Kidney (tissue), 14 donors: Measurements from ENCODE around the gene CALHM4. TPM values are rescaled to one million over a fixed set of nuclear protein-coding genes. Genes with fewer than 3 reads are reported as not detected.
A peak's percentile ranks its signal among the peaks of the same experiment; 100 is the strongest.
"Not testable (repeated sequence)": the region's sequence is repeated elsewhere in the genome, so short reads cannot be mapped to it uniquely, and the experiment has no call there.

ENCODE experiments used
- DNase-seq, 5 donors: peaks; one replicate each; pipeline ENCODE4 v3.0.0-alpha.2; 2013 to 2020
- FAIRE-seq: peaks from 2 replicates; lab custom pipeline; 2012; peaks lifted over from hg19 to GRCh38; lab: Jason Lieb, UNC
- H3K27ac ChIP-seq, 2 donors: one replicate each; pipeline ENCODE4 v1.7.0; 2013; ENCODE audit warnings: low read depth in 2 of 2, low read length in 2 of 2, inconsistent platforms in 1 of 2
- H3K27me3 ChIP-seq: one replicate; pipeline ENCODE4 v1.7.1; 2013; ENCODE audit warnings: low read length, inconsistent platforms; ENCODE audit not compliant: control insufficient read depth, insufficient read depth
- H3K36me3 ChIP-seq, 3 donors: one replicate each; pipeline versions ENCODE4 v1.7.0 to v1.7.1; 2013; ENCODE audit warnings: low read length in 3 of 3, control low read depth in 1 of 3, inconsistent platforms in 1 of 3; ENCODE audit not compliant: insufficient read depth in 3 of 3, control insufficient read depth in 2 of 3
- H3K4me1 ChIP-seq, 3 donors: one replicate each; pipeline versions ENCODE4 v1.7.0 to v1.7.1; 2013; ENCODE audit warnings: low read length in 3 of 3, inconsistent platforms in 1 of 3, low read depth in 1 of 3; ENCODE audit not compliant: control insufficient read depth in 2 of 3, insufficient read depth in 2 of 3
- H3K4me3 ChIP-seq, 3 donors: one replicate each; pipeline versions ENCODE4 v1.7.0 to v1.8.1; 2013; ENCODE audit warnings: low read length in 3 of 3, control low read depth in 1 of 3, inconsistent platforms in 1 of 3
- H3K9ac ChIP-seq, 3 donors: one replicate each; pipeline versions ENCODE4 v1.7.0 to v1.7.1; 2013; ENCODE audit warnings: low read length in 3 of 3, control low read depth in 1 of 3, inconsistent platforms in 1 of 3
- H3K9me3 ChIP-seq, 3 donors: one replicate each; pipeline versions ENCODE4 v1.7.0 to v1.7.1; 2013; ENCODE audit warnings: low read length in 3 of 3, control low read depth in 1 of 3, inconsistent platforms in 1 of 3; ENCODE audit not compliant: control insufficient read depth in 2 of 3, insufficient read depth in 1 of 3
- intact Hi-C: fragments of 100-400 bp; cut with DNase I; formaldehyde crosslinking; loops from one replicate; pipeline ENCODE4 v1.11.1; 2022
- polyA plus RNA-seq: library from polyadenylated mRNA; stranded (reverse); fragments of 350-450 nt; fragmentation: Illumina TruSeq; extraction: RNeasy Lipid Tissue Mini Kit (QIAGEN cat#74804); gene quantifications from one replicate; pipeline ENCODE4 v1.2.3, GENCODE V29; 2014; ENCODE audit warnings: low read depth, low replicate concordance; ENCODE audit not compliant: insufficient read depth
- total RNA-seq: library from RNA; stranded (reverse); fragmentation: NEBNext Ultra II Directional; extraction: Animal tissue kit (Norgen Biotek cat#: 25700); gene quantifications from one replicate; pipeline ENCODE4 v1.2.1, GENCODE V29; 2021
- TF ChIP-seq, protein P1 (sequence below): IDR thresholded peaks from 3 replicates; pipeline ENCODE4 v1.5.1; 2012; ENCODE audit warnings: mild to moderate bottlenecking, moderate library complexity, borderline replicate concordance; ENCODE audit not compliant: insufficient read depth; ENCODE audit errors: extremely low read depth
- donor health status: control.
- donor health status: control.
- donor health status: control.
- donor health status: control.
- donor health status: control.
- donor health status: DM: yes; HTN: yes; CAD: no.
- donor health status: Normal renal cell carcinoma (clear cell type).

CALHM4 gene
- total and polyA plus RNA-seq, 2 donors from 2014 or later, result 0.60 TPM; not detected in 1

- Histone ChIP-seq H3K4me3 (no peak overlapping the region), H3K36me3 (peaks cover 0 to 19% (median 5%) of the 10 kb centered on the region in 3 donors), H3K9me3 (no peaks in the 10 kb centered on the region), H3K27ac (no peak overlapping the region), H3K27me3 (no peaks in the 10 kb centered on the region), H3K4me1 (no peaks in the 10 kb centered on the region), H3K9ac (no peak overlapping the region)
- DNase-seq (peak in 3 of 5 donors; percentile 18 to 68 (median 47)), FAIRE-seq (no peak)
- TF ChIP-seq, protein P1, sequence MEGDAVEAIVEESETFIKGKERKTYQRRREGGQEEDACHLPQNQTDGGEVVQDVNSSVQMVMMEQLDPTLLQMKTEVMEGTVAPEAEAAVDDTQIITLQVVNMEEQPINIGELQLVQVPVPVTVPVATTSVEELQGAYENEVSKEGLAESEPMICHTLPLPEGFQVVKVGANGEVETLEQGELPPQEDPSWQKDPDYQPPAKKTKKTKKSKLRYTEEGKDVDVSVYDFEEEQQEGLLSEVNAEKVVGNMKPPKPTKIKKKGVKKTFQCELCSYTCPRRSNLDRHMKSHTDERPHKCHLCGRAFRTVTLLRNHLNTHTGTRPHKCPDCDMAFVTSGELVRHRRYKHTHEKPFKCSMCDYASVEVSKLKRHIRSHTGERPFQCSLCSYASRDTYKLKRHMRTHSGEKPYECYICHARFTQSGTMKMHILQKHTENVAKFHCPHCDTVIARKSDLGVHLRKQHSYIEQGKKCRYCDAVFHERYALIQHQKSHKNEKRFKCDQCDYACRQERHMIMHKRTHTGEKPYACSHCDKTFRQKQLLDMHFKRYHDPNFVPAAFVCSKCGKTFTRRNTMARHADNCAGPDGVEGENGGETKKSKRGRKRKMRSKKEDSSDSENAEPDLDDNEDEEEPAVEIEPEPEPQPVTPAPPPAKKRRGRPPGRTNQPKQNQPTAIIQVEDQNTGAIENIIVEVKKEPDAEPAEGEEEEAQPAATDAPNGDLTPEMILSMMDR, result no peak
- intact Hi-C loops, result no loop called here
Measured at GRCh38 chr6:116596815-116597214, 43.3 kb downstream of the CALHM4 start.

DNA sequence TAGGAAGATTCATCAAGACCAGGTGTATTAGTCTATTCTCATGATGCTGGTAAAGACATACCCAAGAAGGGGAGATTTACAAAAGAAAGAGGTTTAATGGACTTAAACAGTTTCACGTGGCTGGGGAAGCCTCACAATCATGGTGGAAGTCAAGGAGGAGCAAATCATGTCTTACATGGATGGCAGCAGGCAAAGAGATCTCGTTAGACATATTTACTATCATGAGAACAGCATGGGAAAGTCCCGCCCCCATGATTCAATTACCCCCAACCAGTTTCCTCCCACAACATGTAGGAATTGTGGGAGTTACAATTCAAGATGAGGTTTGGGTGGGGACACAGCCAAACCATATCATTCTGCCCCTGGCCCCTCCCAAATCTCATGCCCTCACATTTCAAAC, 50.4 kb downstream of the CALHM4 start:
- H3K4me1 ChIP-seq, DNase-seq, H3K4me3 ChIP-seq, H3K9me3 ChIP-seq, H3K27ac ChIP-seq, H3K27me3 ChIP-seq, H3K9ac ChIP-seq, intact Hi-C loops, H3K36me3 ChIP-seq, FAIRE-seq: not testable (repeated sequence)

DNA sequence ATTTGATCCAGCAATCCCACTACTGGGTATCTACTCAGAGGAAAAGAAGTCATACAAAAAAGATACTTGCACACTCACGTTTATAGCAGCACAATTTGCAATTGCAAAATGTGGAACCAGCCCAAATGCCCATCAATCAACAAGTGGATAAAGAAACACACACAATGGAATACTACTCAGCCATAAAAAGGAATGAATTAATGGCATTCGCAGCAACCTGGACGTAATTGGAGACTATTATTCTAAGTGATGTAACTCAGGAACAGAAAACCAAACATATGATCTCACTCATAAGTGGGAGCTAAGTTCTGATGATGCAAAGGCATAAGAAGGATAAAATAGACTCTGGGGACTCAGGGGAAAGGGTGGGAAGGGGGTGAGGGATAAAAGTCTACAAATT, 51.3 kb downstream of the CALHM4 start:
- H3K27me3 ChIP-seq, H3K27ac ChIP-seq, H3K9me3 ChIP-seq, intact Hi-C loops, DNase-seq, H3K9ac ChIP-seq, H3K4me1 ChIP-seq, H3K4me3 ChIP-seq, H3K36me3 ChIP-seq, FAIRE-seq: not testable (repeated sequence)

- TF ChIP-seq, protein P1, result no peak
- no peak overlapping the region for H3K27ac ChIP-seq
- H3K27me3 ChIP-seq, result no peaks in the 10 kb centered on the region
- intact Hi-C loops, result no loop called here
- no peaks in the 10 kb centered on the region for H3K9me3 ChIP-seq
- DNase-seq, result no peak
- no peak overlapping the region for H3K9ac ChIP-seq
- no peak overlapping the region for H3K4me3 ChIP-seq
- no peak for FAIRE-seq
- no peaks in the 10 kb centered on the region for H3K4me1 ChIP-seq
- H3K36me3 ChIP-seq, result no peaks in the 10 kb centered on the region
Measured at GRCh38 chr6:116605935-116606334, 52.4 kb downstream of the CALHM4 start.

Other genes with a start within 250 kb of the CALHM4 start
- 47.7 TPM for gene DSE, start 182.8 kb upstream of the CALHM4 start, total RNA-seq
- gene DSE, start 182.8 kb upstream of the CALHM4 start, polyA plus RNA-seq, result 6.9 TPM
- 8.2 TPM for gene CALHM6, start 92.4 kb upstream of the CALHM4 start, total RNA-seq
- 2.4 TPM for gene CALHM6, start 92.4 kb upstream of the CALHM4 start, polyA plus RNA-seq
- 1.3 TPM for gene CALHM5, start 42.1 kb upstream of the CALHM4 start, total RNA-seq
- gene CALHM5, start 42.1 kb upstream of the CALHM4 start, polyA plus RNA-seq, result 2.1 TPM
- not detected for gene TRAPPC3L, start 8.1 kb upstream of the CALHM4 start, total RNA-seq
- gene TRAPPC3L, start 8.1 kb upstream of the CALHM4 start, polyA plus RNA-seq, result not detected
- gene RWDD1, start 17.8 kb downstream of the CALHM4 start, total RNA-seq, result 39.3 TPM
- gene RWDD1, start 17.8 kb downstream of the CALHM4 start, polyA plus RNA-seq, result 84.1 TPM
- gene RSPH4A, start 62.7 kb downstream of the CALHM4 start, total RNA-seq, result 1.8 TPM
- 0.62 TPM for gene RSPH4A, start 62.7 kb downstream of the CALHM4 start, polyA plus RNA-seq
- 11.6 TPM for gene ZUP1, start 115.0 kb downstream of the CALHM4 start, total RNA-seq
- gene ZUP1, start 115.0 kb downstream of the CALHM4 start, polyA plus RNA-seq, result 5.8 TPM
- gene KPNA5, start 127.5 kb downstream of the CALHM4 start, total RNA-seq, result 18.2 TPM
- gene KPNA5, start 127.5 kb downstream of the CALHM4 start, polyA plus RNA-seq, result 2.5 TPM
- 4.3 TPM for gene FAM162B, start 212.0 kb downstream of the CALHM4 start, total RNA-seq
- 5.8 TPM for gene FAM162B, start 212.0 kb downstream of the CALHM4 start, polyA plus RNA-seq